Neural cell (in vitro differentiated cells): ENCODE measurements around the gene YBX1. TPM values are rescaled to one million over a fixed set of nuclear protein-coding genes. Genes with fewer than 3 reads are reported as not detected.

Experiments
- H2AFZ ChIP-seq: fragments of 200-600, 300-800 bp; sonication (generic), shearing (Covaris generic); 2 replicates; pipeline ENCODE4 v1.6.0; 2014; ENCODE audit warnings: low read depth, mild to moderate bottlenecking, antibody characterized with exemption, low read length, moderate library complexity
- H3F3A ChIP-seq: fragments of 200-600 bp; shearing (Covaris generic); 2 replicates; pipeline ENCODE4 v1.6.1; 2016; ENCODE audit warnings: mild to moderate bottlenecking, moderate library complexity, mixed read lengths, antibody characterized with exemption, low read length; ENCODE audit not compliant: insufficient read depth, poor library complexity, severe bottlenecking
- H3K27ac ChIP-seq: fragments of 200-600, 300-800 bp; sonication (generic), shearing (Covaris generic); 2 replicates; pipeline ENCODE4 v1.5.1; 2014; ENCODE audit warnings: mild to moderate bottlenecking, low read length, moderate library complexity
- H3K27me3 ChIP-seq: fragments of 300-800, 200-600 bp; sonication (generic), shearing (Covaris generic); 2 replicates; pipeline ENCODE4 v1.6.0; 2014; ENCODE audit warnings: mild to moderate bottlenecking, low read depth, low read length, moderate library complexity; ENCODE audit not compliant: insufficient read depth
- H3K36me3 ChIP-seq: fragments of 300-800, 200-600 bp; sonication (generic), shearing (Covaris generic); 2 replicates; pipeline ENCODE4 v1.5.1; 2014; ENCODE audit warnings: mild to moderate bottlenecking, antibody characterized with exemption, low read length, moderate library complexity; ENCODE audit not compliant: insufficient read depth
- H3K4me2 ChIP-seq: fragments of 300-800, 200-600 bp; sonication (generic), shearing (Covaris generic); 2 replicates; pipeline ENCODE4 v1.6.0; 2014; ENCODE audit warnings: mild to moderate bottlenecking, low read length
- H3K4me3 ChIP-seq: fragments of 300-800, 200-600 bp; sonication (generic), shearing (Covaris generic); 2 replicates; pipeline ENCODE4 v1.5.1; 2014; ENCODE audit warnings: mild to moderate bottlenecking, low read length, moderate library complexity
- H3K79me2 ChIP-seq: fragments of 200-600 bp; shearing (Covaris generic); replicated peaks from 2 replicates; pipeline ENCODE4 v1.6.0; 2014; ENCODE audit warnings: mild to moderate bottlenecking, low read length, moderate library complexity; ENCODE audit not compliant: insufficient read depth
- H3K9ac ChIP-seq: fragments of 300-800, 200-600 bp; sonication (generic), shearing (Covaris generic); 2 replicates; pipeline ENCODE4 v1.6.1; 2016; ENCODE audit warnings: mild to moderate bottlenecking, low read length, mixed read lengths
- H3K9me2 ChIP-seq: fragments of 200-600 bp; shearing (Covaris generic); 2 replicates; pipeline ENCODE4 v1.6.1; 2016; ENCODE audit warnings: mild to moderate bottlenecking, low read length, mixed read lengths; ENCODE audit not compliant: insufficient read depth
- H3K9me3 ChIP-seq: fragments of 200-600, 300-800 bp; sonication (generic), shearing (Covaris generic); 2 replicates; pipeline ENCODE4 v1.6.1; 2016; ENCODE audit warnings: mild to moderate bottlenecking, mixed run types, low read length, moderate library complexity, mixed read lengths
- H4K20me1 ChIP-seq: fragments of 200-600 bp; shearing (Covaris generic); 2 replicates; pipeline ENCODE4 v1.6.1; 2016; ENCODE audit warnings: mild to moderate bottlenecking, mixed run types; ENCODE audit not compliant: insufficient read depth
- CTCF ChIP-seq: fragments of 450-650 bp; IDR thresholded peaks from 2 replicates; pipeline ENCODE4 v1.5.1; 2014; ENCODE audit warnings: antibody characterized with exemption, mild to moderate bottlenecking, moderate library complexity; ENCODE audit not compliant: poor library complexity, severe bottlenecking
- EP300 ChIP-seq: fragments of 450-650 bp; conservative IDR thresholded peaks from 2 replicates; pipeline ENCODE4 v1.6.1; 2014; ENCODE audit warnings: antibody characterized with exemption, mild to moderate bottlenecking, moderate library complexity; ENCODE audit not compliant: poor library complexity, severe bottlenecking
- EZH2 ChIP-seq: fragments of 200-600, 300-800 bp; shearing (Covaris generic), sonication (generic); IDR thresholded peaks from 2 replicates; pipeline ENCODE4 v1.6.1; 2014; ENCODE audit warnings: antibody characterized with exemption, low read length, borderline replicate concordance, mild to moderate bottlenecking; ENCODE audit not compliant: insufficient read depth, poor library complexity, severe bottlenecking
- MXI1 ChIP-seq: fragments of 450-650 bp; conservative IDR thresholded peaks from 2 replicates; pipeline ENCODE4 v1.6.1; 2014; ENCODE audit warnings: antibody characterized with exemption, mild to moderate bottlenecking; ENCODE audit not compliant: poor library complexity, severe bottlenecking
- POLR2AphosphoS5 ChIP-seq: IDR thresholded peaks from 2 replicates; pipeline ENCODE4 v1.6.1; 2012
- RAD21 ChIP-seq: fragments of 450-650 bp; conservative IDR thresholded peaks from 2 replicates; pipeline ENCODE4 v1.6.1; 2014; ENCODE audit warnings: antibody characterized with exemption, mild to moderate bottlenecking, moderate library complexity
- REST ChIP-seq: IDR thresholded peaks from 2 replicates; pipeline ENCODE4 v1.6.1; 2012; ENCODE audit warnings: borderline replicate concordance
- SMC3 ChIP-seq: fragments of 450-650 bp; conservative IDR thresholded peaks from 2 replicates; pipeline ENCODE4 v1.6.1; 2014; ENCODE audit warnings: antibody characterized with exemption, mild to moderate bottlenecking, moderate library complexity; ENCODE audit not compliant: poor library complexity
- TAF1 ChIP-seq: IDR thresholded peaks from 2 replicates; pipeline ENCODE4 v1.6.1; 2012; ENCODE audit warnings: low read depth
- polyA plus RNA-seq: library from polyadenylated mRNA; depleted of rRNA; stranded (reverse); fragments of >200 nt; gene quantifications from 2 replicates; pipeline ENCODE4 v1.2.3, GENCODE V29; 2014

Gene YBX1
- polyA plus RNA-seq, 1 donor from 2014 or later, result 706 TPM

- H2AFZ ChIP-seq, result no peak overlapping the region
- H3F3A ChIP-seq, result no peaks in the 10 kb centered on the region
- peaks cover 4% of the 10 kb centered on the region for H3K36me3 ChIP-seq
- no peaks in the 10 kb centered on the region for H3K9me2 ChIP-seq
- TF ChIP-seq RAD21, result peak; percentile 38
- no peak for TF ChIP-seq MXI1
- TF ChIP-seq CTCF, result peak; percentile 29
- TF ChIP-seq SMC3, result peak; percentile 52
- no peak for TF ChIP-seq EP300
- H3K4me2 ChIP-seq, result no peak overlapping the region
- H3K4me3 ChIP-seq, result no peak overlapping the region
- H3K27ac ChIP-seq, result no peak overlapping the region
- H3K79me2 ChIP-seq, result no peaks in the 10 kb centered on the region
- H3K9ac ChIP-seq, result no peak overlapping the region
- H3K27me3 ChIP-seq, result no peaks in the 10 kb centered on the region
- H3K9me3 ChIP-seq, result peaks cover 4% of the 10 kb centered on the region
- H4K20me1 ChIP-seq, result no peaks in the 10 kb centered on the region
These were observed 64.9 kb downstream of the YBX1 start for GRCh38 chr1:42747125-42747524.

GRCh38 chr1:42748021-42748420 lies 65.8 kb downstream of the YBX1 start:
- Histone ChIP-seq H3K9me3 (peaks cover 5% of the 10 kb centered on the region), H3K4me3 (no peak overlapping the region), H3F3A (no peaks in the 10 kb centered on the region), H3K9me2 (no peaks in the 10 kb centered on the region), H3K27ac (no peak overlapping the region), H4K20me1 (no peaks in the 10 kb centered on the region), H3K36me3 (peaks cover 13% of the 10 kb centered on the region), H3K27me3 (no peaks in the 10 kb centered on the region), H3K4me2 (no peak overlapping the region), H3K79me2 (no peaks in the 10 kb centered on the region), H3K9ac (no peak overlapping the region), H2AFZ (no peak overlapping the region)
- TF ChIP-seq EP300 (no peak), SMC3 (no peak), POLR2AphosphoS5 (no peak), EZH2 (no peak), REST (no peak), CTCF (no peak), TAF1 (no peak), MXI1 (no peak), RAD21 (no peak)
